GM12878 (cell line): ENCODE measurements around the gene COPZ2.

Experiments used
- CHD2 ChIP-seq: IDR thresholded peaks from 2 replicates; pipeline ENCODE4 v1.6.1; 2011; ENCODE audit warnings: low read depth, low read length, improper control_type of control experiment, borderline replicate concordance
- ESRRA ChIP-seq: IDR thresholded peaks from 2 replicates; pipeline ENCODE4 v1.6.1; 2012; ENCODE audit warnings: mild to moderate bottlenecking, low read length, improper control_type of control experiment
- EZH2 ChIP-seq: IDR thresholded peaks from 2 replicates; pipeline ENCODE4 v1.6.1; 2012; ENCODE audit warnings: low read depth, mild to moderate bottlenecking, control low read depth, inconsistent platforms, low read length, borderline replicate concordance; ENCODE audit not compliant: control insufficient read depth
- PAX8 ChIP-seq: fragments of 450-650 bp; IDR thresholded peaks from 2 replicates; pipeline ENCODE4 v1.6.1; 2017; ENCODE audit warnings: mild to moderate bottlenecking, moderate library complexity
- TBL1XR1 ChIP-seq: IDR thresholded peaks from 2 replicates; pipeline ENCODE4 v1.6.1; 2012; ENCODE audit warnings: low read depth, low read length, improper control_type of control experiment
- TF ChIP-seq, protein P1 (sequence below): IDR thresholded peaks from 2 replicates; pipeline ENCODE4 v1.6.1; 2012; ENCODE audit warnings: low read length, inconsistent platforms
- TF ChIP-seq, protein P2 (sequence below): fragments of 450-650 bp; conservative IDR thresholded peaks from 2 replicates; pipeline ENCODE4 v1.6.1; 2017; ENCODE audit warnings: mild to moderate bottlenecking, moderate library complexity

DNA sequence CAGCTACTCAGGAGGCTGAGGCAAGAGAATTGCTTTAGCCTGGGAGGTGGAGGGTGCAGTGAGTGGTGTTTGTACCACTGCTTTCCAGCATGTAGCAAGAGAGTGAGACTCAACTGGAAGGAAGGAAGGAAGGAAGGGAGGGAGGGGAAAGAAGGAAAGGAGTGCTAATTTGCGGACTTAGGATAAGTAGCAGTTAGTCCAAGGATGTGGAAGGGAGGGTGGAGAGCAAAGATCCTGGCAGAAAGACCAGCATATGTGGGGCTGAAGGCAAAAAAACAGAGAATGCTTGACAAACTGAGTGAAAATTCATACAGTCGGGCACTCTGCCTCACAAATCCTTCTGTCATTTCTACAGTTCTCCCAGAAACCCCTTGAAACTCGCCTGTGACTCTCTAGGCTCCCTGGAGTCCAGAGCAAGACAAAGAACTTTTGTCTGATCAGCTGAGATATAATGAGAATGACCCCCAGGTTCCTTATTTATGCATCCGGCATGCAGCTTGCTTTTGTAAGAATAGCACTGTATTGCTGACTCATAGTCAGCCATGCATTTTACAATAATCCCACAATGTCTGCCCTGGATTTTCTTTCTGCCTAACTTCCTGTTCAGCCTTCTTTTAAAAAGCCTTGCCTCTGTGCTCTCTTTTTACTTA lies 35.2 kb downstream of the COPZ2 start:
- TF ChIP-seq CHD2 (no peak; the same call in 1 of the 2 replicates), EZH2 (no peak), PAX8 (no peak), ESRRA (no peak), TBL1XR1 (no peak)
- TF ChIP-seq, protein P1, sequence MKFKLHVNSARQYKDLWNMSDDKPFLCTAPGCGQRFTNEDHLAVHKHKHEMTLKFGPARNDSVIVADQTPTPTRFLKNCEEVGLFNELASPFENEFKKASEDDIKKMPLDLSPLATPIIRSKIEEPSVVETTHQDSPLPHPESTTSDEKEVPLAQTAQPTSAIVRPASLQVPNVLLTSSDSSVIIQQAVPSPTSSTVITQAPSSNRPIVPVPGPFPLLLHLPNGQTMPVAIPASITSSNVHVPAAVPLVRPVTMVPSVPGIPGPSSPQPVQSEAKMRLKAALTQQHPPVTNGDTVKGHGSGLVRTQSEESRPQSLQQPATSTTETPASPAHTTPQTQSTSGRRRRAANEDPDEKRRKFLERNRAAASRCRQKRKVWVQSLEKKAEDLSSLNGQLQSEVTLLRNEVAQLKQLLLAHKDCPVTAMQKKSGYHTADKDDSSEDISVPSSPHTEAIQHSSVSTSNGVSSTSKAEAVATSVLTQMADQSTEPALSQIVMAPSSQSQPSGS: no peak
- TF ChIP-seq, protein P2, sequence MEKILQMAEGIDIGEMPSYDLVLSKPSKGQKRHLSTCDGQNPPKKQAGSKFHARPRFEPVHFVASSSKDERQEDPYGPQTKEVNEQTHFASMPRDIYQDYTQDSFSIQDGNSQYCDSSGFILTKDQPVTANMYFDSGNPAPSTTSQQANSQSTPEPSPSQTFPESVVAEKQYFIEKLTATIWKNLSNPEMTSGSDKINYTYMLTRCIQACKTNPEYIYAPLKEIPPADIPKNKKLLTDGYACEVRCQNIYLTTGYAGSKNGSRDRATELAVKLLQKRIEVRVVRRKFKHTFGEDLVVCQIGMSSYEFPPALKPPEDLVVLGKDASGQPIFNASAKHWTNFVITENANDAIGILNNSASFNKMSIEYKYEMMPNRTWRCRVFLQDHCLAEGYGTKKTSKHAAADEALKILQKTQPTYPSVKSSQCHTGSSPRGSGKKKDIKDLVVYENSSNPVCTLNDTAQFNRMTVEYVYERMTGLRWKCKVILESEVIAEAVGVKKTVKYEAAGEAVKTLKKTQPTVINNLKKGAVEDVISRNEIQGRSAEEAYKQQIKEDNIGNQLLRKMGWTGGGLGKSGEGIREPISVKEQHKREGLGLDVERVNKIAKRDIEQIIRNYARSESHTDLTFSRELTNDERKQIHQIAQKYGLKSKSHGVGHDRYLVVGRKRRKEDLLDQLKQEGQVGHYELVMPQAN: no peak
